22Rv1 (cell line): ENCODE results near the gene CADM4.

Source experiments
- H3K27ac ChIP-seq: fragments of 450-650 bp; 2 replicates; pipeline ENCODE4 v1.5.1; 2017
- ZFX ChIP-seq: fragments of 450-650 bp; IDR thresholded peaks from 2 replicates; pipeline ENCODE4 v1.6.1; 2017; ENCODE audit warnings: antibody characterized with exemption, borderline replicate concordance
- TF ChIP-seq, protein P1 (sequence below): fragments of 450-650 bp; IDR thresholded peaks from 2 replicates; pipeline ENCODE4 v1.5.1; 2017; ENCODE audit warnings: mild to moderate bottlenecking

CADM4 gene

DNA sequence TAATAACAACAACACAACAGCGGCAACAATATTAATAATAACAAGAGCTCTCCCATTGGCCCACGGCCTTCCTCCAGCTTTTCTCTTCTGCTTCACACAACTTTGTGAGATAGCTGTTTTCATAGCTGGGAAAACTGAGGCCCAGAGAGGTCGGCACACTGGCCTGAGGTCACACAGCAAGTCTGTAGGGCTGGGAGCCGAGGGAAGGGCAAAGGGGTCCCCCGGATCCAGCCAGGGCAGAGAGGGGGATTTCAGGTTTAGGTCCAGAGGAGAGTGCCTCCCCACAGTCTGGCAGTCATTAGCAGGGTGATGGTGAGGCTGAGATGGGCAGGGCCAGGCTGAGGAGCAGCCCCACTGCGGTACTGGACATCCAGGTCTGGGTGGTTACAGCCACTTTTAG, 9.0 kb upstream of the CADM4 start:
- TF ChIP-seq, protein P1, sequence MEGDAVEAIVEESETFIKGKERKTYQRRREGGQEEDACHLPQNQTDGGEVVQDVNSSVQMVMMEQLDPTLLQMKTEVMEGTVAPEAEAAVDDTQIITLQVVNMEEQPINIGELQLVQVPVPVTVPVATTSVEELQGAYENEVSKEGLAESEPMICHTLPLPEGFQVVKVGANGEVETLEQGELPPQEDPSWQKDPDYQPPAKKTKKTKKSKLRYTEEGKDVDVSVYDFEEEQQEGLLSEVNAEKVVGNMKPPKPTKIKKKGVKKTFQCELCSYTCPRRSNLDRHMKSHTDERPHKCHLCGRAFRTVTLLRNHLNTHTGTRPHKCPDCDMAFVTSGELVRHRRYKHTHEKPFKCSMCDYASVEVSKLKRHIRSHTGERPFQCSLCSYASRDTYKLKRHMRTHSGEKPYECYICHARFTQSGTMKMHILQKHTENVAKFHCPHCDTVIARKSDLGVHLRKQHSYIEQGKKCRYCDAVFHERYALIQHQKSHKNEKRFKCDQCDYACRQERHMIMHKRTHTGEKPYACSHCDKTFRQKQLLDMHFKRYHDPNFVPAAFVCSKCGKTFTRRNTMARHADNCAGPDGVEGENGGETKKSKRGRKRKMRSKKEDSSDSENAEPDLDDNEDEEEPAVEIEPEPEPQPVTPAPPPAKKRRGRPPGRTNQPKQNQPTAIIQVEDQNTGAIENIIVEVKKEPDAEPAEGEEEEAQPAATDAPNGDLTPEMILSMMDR: no peak
- no peak for TF ChIP-seq ZFX
- H3K27ac ChIP-seq: no peak overlapping the region

DNA sequence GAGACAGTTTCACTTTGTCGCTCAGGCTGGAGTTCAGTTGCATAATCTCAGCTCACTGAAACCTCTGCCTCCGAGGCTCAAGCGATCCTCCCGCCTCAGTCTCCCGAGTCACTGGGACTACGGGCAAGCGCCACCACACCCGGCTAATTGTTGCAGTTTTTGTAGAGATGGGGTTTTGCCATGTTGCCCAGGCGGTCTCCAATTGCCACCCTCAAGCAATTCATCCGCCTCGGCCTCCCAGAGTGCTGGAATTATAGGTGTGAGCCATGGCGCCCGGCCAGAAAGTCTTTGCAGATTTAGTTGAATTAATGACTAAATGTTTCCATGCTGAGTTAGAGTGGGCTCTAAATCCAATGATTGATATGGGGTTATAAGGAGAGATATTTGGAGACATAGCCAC, 4.5 kb upstream of the CADM4 start:
- TF ChIP-seq ZFX: no peak
- TF ChIP-seq, protein P1: no peak
- no peak overlapping the region for H3K27ac ChIP-seq

DNA sequence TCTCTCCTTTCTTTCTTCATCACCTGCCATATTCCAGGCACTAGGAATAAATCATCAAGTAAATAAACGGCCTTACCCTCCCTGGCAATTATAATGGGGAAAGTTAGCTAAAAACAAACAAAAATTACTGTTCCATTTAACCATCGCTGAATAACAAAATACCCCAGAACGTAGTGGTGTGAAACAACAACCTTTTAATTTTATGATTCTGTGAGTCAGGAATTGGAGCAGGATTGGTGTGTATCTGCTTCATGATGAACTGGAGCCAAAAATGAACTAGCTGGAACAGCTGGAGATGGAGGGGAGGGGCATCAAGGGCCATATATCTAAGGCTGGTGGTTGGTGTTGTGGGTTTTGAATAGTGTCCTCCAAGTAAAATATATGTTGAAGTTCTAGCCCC, 3.7 kb upstream of the CADM4 start:
- TF ChIP-seq ZFX: no peak
- TF ChIP-seq, protein P1: no peak
- no peak overlapping the region for H3K27ac ChIP-seq

DNA sequence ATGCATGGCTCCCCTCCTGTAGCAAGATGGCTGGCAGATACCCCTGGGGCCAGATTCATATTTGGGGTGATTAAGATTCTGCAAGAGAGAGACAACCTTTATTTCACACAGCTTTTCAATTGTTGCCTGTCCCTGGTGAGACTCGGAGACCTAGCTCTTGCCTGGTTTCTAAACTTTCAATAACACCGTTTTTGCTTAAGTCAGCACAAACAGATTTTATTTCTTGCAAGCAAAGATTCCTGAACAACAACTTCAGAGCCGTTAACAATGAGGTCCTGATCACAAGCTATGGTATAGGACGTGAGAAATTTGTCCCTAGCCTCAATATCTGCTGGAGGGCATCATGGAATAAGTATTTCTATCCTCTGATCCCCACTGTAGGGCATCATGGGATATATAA, 2.9 kb upstream of the CADM4 start:
- no peak for TF ChIP-seq ZFX
- H3K27ac ChIP-seq: no peak overlapping the region

DNA sequence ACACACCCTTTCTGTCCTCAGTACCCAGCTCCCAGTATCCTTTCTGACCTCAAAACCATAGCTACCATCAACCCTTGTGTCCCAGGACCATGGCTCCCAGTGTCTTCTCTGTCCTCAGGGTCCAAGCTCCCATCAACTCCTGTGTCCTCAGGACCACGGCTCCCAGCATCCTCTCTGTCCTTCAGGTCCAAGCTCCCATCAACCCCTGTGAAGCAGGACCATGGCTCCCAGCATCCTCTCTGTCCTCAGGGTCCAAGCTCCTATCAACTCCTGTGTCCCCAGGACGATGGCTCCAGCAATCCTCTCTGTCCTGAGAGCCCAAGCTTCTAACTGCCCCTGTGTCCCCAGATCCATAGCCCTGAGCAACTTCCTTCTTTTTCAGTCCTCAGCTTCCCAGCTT, 1.7 kb upstream of the CADM4 start:
- TF ChIP-seq ZFX: no peak
- no peak overlapping the region for H3K27ac ChIP-seq

DNA sequence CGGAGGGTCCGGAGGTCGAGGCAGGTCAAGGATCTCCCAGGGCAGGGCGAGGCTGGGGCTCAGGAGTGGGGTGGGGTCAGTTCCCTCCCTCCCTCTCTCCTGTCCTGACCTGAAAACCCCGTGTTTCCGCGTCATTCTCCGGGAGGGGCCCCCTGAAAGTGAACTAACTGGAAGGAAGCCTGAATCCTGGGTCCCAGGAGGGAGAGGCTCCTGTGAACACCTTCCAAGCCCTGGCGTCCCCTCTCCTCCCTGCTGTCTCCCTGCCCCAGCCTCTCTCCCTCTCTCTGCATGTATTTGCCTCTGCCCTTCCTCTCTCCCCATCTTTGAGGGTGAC, 741 bp upstream of the CADM4 start:
- TF ChIP-seq, protein P1: no peak
- TF ChIP-seq ZFX: no peak
- H3K27ac ChIP-seq: no peak overlapping the region

DNA sequence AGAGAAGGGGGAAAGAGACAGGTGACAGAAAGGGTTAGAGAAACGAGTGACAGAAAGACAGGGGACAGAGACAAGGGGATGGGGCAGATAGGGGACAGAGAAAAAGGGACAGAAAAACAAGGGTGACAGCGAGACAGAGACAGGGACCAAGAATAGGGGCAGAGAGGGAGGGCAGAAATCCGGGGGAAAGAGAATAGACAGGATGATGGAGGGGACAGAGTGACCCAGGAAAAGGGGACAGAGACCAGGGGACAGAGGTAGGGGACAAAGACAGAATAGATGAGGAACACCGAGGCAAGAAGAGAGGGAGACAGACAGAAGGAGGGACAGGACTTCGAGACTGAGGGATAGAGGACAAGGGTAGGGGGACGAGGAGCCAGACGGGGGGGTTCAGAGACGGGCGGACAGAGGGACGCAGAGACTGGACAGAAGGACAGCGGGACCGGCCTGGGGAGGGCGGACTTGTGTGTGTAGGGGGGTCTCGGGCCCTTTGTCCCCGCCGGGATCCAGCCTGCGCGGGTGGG, 593 bp downstream of the CADM4 start:
- no peak for TF ChIP-seq ZFX
- TF ChIP-seq, protein P1: no peak

DNA sequence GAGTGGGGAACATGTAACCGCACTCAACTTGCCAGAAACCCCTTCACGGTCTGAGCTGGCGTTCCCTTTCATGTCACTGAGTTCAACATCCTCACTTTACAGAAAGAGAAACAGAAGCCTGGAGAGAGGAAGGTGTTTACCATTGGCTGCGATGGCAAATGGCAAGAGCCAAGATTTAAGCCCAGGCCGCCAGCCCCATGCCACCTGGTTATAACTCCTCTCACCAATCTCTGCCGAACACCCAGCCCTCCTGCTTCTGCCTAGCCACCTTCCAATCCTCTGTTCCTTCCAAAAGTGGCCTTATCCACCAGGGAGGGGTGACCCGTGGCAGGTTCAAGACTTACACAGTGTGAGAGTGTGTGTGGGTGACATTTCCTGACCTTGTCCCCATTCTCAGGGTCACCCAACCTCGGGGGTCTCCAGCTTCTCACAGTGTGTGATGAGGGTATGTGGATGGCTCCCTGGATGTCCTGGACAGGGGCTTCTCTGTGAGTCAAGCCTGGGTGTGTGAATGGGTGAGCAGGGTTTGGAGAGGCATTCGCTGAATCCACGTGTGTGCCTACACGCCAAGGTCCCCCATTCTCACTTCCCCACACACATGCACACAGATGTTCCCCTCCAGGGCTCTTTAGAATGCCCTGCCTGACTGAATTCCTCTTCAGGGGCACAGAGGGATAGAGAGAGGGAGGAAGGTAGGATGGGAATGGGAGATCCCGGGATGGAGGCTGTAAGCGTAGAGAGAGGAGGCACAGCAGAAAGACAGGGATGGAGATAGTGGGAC, 1.2 kb downstream of the CADM4 start:
- TF ChIP-seq ZFX: no peak
- TF ChIP-seq, protein P1: no peak
- H3K27ac ChIP-seq: no peak overlapping the region

More for the DNA sequence above, 593 bp downstream of the CADM4 start:
- no peak overlapping the region for H3K27ac ChIP-seq
